Measurements from ENCODE around the gene ARHGAP15.

GRCh38 chr2:143204062-143204461 is 74.8 kb downstream of the ARHGAP15 start:
- TF ChIP-seq EZH2phosphoT487 (IDR thresholded peaks at IDR 0.05; ENCODE audit: insufficient read depth, low read depth) (no peak), EZH2 (IDR thresholded peaks at IDR 0.05; ENCODE audit: insufficient read depth, poor library complexity, severe bottlenecking) (no peak)
